ENCODE data around the gene DMRT2.

- TF ChIP-seq CTCF (IDR thresholded peaks at IDR 0.05) (no peak), POLR2A (IDR thresholded peaks at IDR 0.05) (no peak)
Observed at GRCh38 chr9:1065130-1065529, 15.0 kb downstream of the DMRT2 start.
